HepG2 (cell line): ENCODE data around the gene GIMAP8. TPM values are rescaled to one million over a fixed set of nuclear protein-coding genes. Genes with fewer than 3 reads are reported as not detected.

Source experiments
- ATAC-seq: fragments of 200-7000 bp; cut with Tn5 transposase; 3 replicates; pipeline ENCODE4 v1.9.1; 2020; ENCODE audit warnings: mild to moderate bottlenecking, moderate library complexity
- Bru-seq: library from RNA; stranded (reverse); fragments of 400-500 nt; gene quantifications from one replicate; lab custom pipeline; 2021; lab: Mats Ljungman, UMichigan
- BruChase-seq, 2 experiments: library from RNA; stranded (reverse); fragments of 400-500 nt; gene quantifications; one replicate each; lab custom pipeline; 2021; lab: Mats Ljungman, UMichigan
- BruUV-seq: library from RNA; stranded (reverse); fragments of 400-500 nt; replicated peaks from 2 replicates; lab custom pipeline; 2021; lab: Mats Ljungman, UMichigan
- CTCF ChIA-PET: fragments of 300-600 bp; formaldehyde crosslinking; extraction: SDS; loops from one replicate; lab custom pipeline; 2021; ENCODE audit warnings: low total read pairs, inconsistent platforms, low intra/inter-chr PET ratio; lab: Yijun Ruan, JAX
- POLR2A ChIA-PET: fragments of 350-600 bp; sonication (Branson Sonifier 250); formaldehyde crosslinking; loops from one replicate; lab custom pipeline; 2020; ENCODE audit warnings: antibody characterized with exemption, inconsistent platforms; lab: Yijun Ruan, JAX
- DNase-seq: peaks from one replicate; pipeline ENCODE4 v3.0.0-alpha.2; 2015; ENCODE audit warnings: low spot score
- FAIRE-seq: peaks from 3 replicates; lab custom pipeline; 2011; peaks lifted over from hg19 to GRCh38; lab: Jason Lieb, UNC
- H2AFZ ChIP-seq: one replicate; pipeline ENCODE4 v1.6.1; 2011; ENCODE audit warnings: low read length, inconsistent platforms
- H3K27ac ChIP-seq: fragments of 300-600 bp; 3 replicates; pipeline ENCODE4 v1.8.0; 2011; ENCODE audit warnings: mixed run types, mild to moderate bottlenecking, mixed read lengths, low read length, inconsistent platforms; ENCODE audit not compliant: insufficient read depth; ENCODE audit errors: extremely low read length
- H3K27me3 ChIP-seq, 2 experiments: fragments of 200-600 bp in 1 of 2; 2 replicates in 1 of 2; 3 replicates in 1 of 2; pipeline versions ENCODE4 v1.6.0 to v1.8.0; 2011; ENCODE audit warnings: low read length in 2 of 2, mild to moderate bottlenecking in 2 of 2, moderate library complexity in 2 of 2, inconsistent platforms in 1 of 2; ENCODE audit not compliant: insufficient read depth in 2 of 2, control insufficient read depth in 1 of 2
- H3K36me3 ChIP-seq, 2 experiments: fragments of 200-600 bp in 1 of 2; replicated peaks in 1 of 2; 2 replicates in 1 of 2; 3 replicates in 1 of 2; pipeline versions ENCODE4 v1.5.1 to v1.8.0; 2011; ENCODE audit warnings: low read length in 2 of 2, inconsistent platforms in 1 of 2; ENCODE audit not compliant: insufficient read depth in 2 of 2, control insufficient read depth in 1 of 2
- H3K4me1 ChIP-seq: 2 replicates; pipeline ENCODE4 v1.5.1; 2012; ENCODE audit warnings: low read length, inconsistent platforms; ENCODE audit not compliant: insufficient read depth
- H3K4me2 ChIP-seq: 2 replicates; pipeline ENCODE4 v1.6.0; 2011; ENCODE audit warnings: low read depth, low read length, inconsistent platforms
- H3K4me3 ChIP-seq, 3 experiments: fragments of 200-600 bp in 1 of 3; sonication (generic), shearing (Covaris generic) in 1 of 3; replicated peaks in 1 of 3; 2 replicates each; pipeline ENCODE4 v1.5.1; 2011 to 2016; ENCODE audit warnings: low read length in 3 of 3, inconsistent platforms in 2 of 3, low read depth in 2 of 3, mild to moderate bottlenecking in 2 of 3, control low read depth in 1 of 3, mixed read lengths in 1 of 3; ENCODE audit not compliant: insufficient read depth in 1 of 3
- H3K79me2 ChIP-seq: one replicate; pipeline ENCODE4 v1.6.1; 2011; ENCODE audit warnings: low read length, inconsistent platforms; ENCODE audit not compliant: insufficient read depth
- H3K9ac ChIP-seq: 2 replicates; pipeline ENCODE4 v1.6.0; 2011; ENCODE audit warnings: mild to moderate bottlenecking, low read depth, low read length, inconsistent platforms; ENCODE audit not compliant: insufficient read depth
- H3K9me3 ChIP-seq: 2 replicates; pipeline ENCODE4 v1.5.1; 2012; ENCODE audit warnings: mild to moderate bottlenecking, low read length
- H4K20me1 ChIP-seq: 2 replicates; pipeline ENCODE4 v1.6.0; 2011; ENCODE audit warnings: inconsistent platforms, mild to moderate bottlenecking, low read length, moderate library complexity; ENCODE audit not compliant: insufficient read depth
- ATF7-NPFF ChIP-seq: sonication (generic); formaldehyde crosslinking; IDR thresholded peaks from 2 replicates; pipeline ENCODE4 v1.8.1; 2023; ENCODE audit warnings: mild to moderate bottlenecking, low read depth, missing genetic modification reagents, moderate library complexity
- NFAT5 ChIP-seq: sonication (generic); formaldehyde crosslinking; IDR thresholded peaks from 2 replicates; pipeline ENCODE4 v1.4.0; 2020; ENCODE audit warnings: missing genetic modification reagents
- PRDM15 ChIP-seq: sonication (generic); formaldehyde crosslinking; IDR thresholded peaks from 2 replicates; pipeline ENCODE4 v1.4.0; 2020; ENCODE audit warnings: missing genetic modification reagents
- RFXANK ChIP-seq: IDR thresholded peaks from 2 replicates; pipeline ENCODE4 v1.6.1; 2016
- SOX6 ChIP-seq, 2 experiments: fragments of 450-650 bp in 1 of 2; sonication (generic) in 1 of 2; formaldehyde crosslinking in 1 of 2; IDR thresholded peaks; 2 replicates each; pipeline versions ENCODE4 v1.4.0 to v1.6.1; 2017 to 2020; ENCODE audit warnings: antibody characterized with exemption in 1 of 2, mild to moderate bottlenecking in 1 of 2, missing genetic modification reagents in 1 of 2
- TEAD3 ChIP-seq: optimal IDR thresholded peaks from 2 replicates; pipeline ENCODE3; 2016; ENCODE audit warnings: borderline replicate concordance
- ZNF253 ChIP-seq: sonication (generic); formaldehyde crosslinking; IDR thresholded peaks from 2 replicates; pipeline ENCODE4 v1.8.0; 2022; ENCODE audit warnings: mild to moderate bottlenecking, missing genetic modification reagents, borderline replicate concordance
- ZNF614 ChIP-seq: IDR thresholded peaks from 2 replicates; pipeline ENCODE4 v1.6.1; 2018; ENCODE audit warnings: missing biosample characterization, missing genetic modification reagents, inconsistent platforms, borderline replicate concordance
- ZNF777 ChIP-seq: sonication (generic); formaldehyde crosslinking; IDR thresholded peaks from 2 replicates; pipeline ENCODE4 v1.4.0; 2020; ENCODE audit warnings: missing genetic modification reagents
- WGBS: methylation state at CpG from one replicate; pipeline ENCODE4 v1.1.6; 2017; ENCODE audit warnings: low lambda C conversion rate; 5-methylcytosine and 5-hydroxymethylcytosine counted together
- in situ Hi-C: cut with HindIII; loops from 2 replicates; pipeline ENCODE4 v1.10.0; 2017; ENCODE audit warnings: low pct_unique_long_range_greater_than_20kb; ENCODE audit not compliant: extremely low pct_ligation_motif_present
- intact Hi-C: fragments of 100-400 bp; cut with micrococcal nuclease; formaldehyde crosslinking; loops from one replicate; pipeline ENCODE4 v1.10.0; 2022; ENCODE audit not compliant: unreplicated experiment
- long read RNA-seq, 2 experiments: library from RNA in 1 of 2; library from polyadenylated mRNA in 1 of 2; stranded (forward) in 1 of 2; unstranded in 1 of 2; transcript quantifications; one replicate each; pipeline ENCODE4 v2.0.0, GENCODE V29; 2019 to 2022
- polyA minus RNA-seq, 3 experiments: library from RNA; depleted of rRNA, polyadenylated mRNA; stranded (reverse); fragments of >200 nt; gene quantifications; 2 replicates each; pipeline ENCODE4 v1.2.3, GENCODE V29; 2011; ENCODE audit warnings: low replicate concordance in 1 of 3
- polyA plus RNA-seq, 8 experiments: library from polyadenylated mRNA; depleted of rRNA in 3 of 8; stranded (reverse) in 7 of 8; unstranded in 1 of 8; fragments of >200 nt; fragmentation: Illumina TruSeq in 4 of 8; extraction: Trizol in 4 of 8; gene quantifications; 2 replicates each; pipeline versions ENCODE4 v1.2.1 to v1.2.3, GENCODE V29; 2011 to 2016; ENCODE audit warnings: low read depth in 4 of 8, missing spikeins in 1 of 8, mixed read lengths in 1 of 8; ENCODE audit not compliant: insufficient read depth in 1 of 8
- total RNA-seq, 5 experiments: library from RNA; depleted of rRNA; stranded (reverse); fragments of >200 nt; fragmentation: Illumina TruSeq; extraction: Trizol; gene quantifications; 2 replicates each; pipeline ENCODE4 v1.2.3, GENCODE V29; 2016; ENCODE audit warnings: low read depth in 1 of 5

GIMAP8 gene
- total RNA-seq (2016; rRNA removed; fragmentation: Illumina TruSeq; extraction: Trizol) (not detected in 2 replicates), polyA plus RNA-seq (2011; rRNA removed) (not detected in 2 replicates), polyA minus RNA-seq (2011; rRNA and poly(A)+ RNA removed; ENCODE audit: low replicate concordance) (not detected in 2 replicates), Bru-seq, nascent RNA (percentile 4 among the genes with signal in this experiment), BruChase-seq, experiment 1, labeled RNA remaining after a 6-hour chase (percentile 7 among the genes with signal in this experiment), BruChase-seq, experiment 2, labeled RNA remaining after a 2-hour chase (percentile 11 among the genes with signal in this experiment)
- not detected in 2 replicates for total RNA-seq (2016; cell fraction: cytosol; rRNA removed; fragmentation: Illumina TruSeq; extraction: Trizol; ENCODE audit: low read depth)
- total RNA-seq (2016; cell fraction: insoluble cytoplasmic fraction; rRNA removed; fragmentation: Illumina TruSeq; extraction: Trizol), result not detected in 2 replicates
- not detected in 2 replicates for total RNA-seq (2016; cell fraction: membrane; rRNA removed; fragmentation: Illumina TruSeq; extraction: Trizol)
- total RNA-seq (2016; cell fraction: nucleus; rRNA removed; fragmentation: Illumina TruSeq; extraction: Trizol), result not detected in 2 replicates
- not detected in 2 replicates for polyA plus RNA-seq (2011; cell fraction: cytosol; rRNA removed)
- polyA plus RNA-seq (2011; cell fraction: nucleus; rRNA removed), result not detected in 2 replicates
- polyA plus RNA-seq (2012), result not detected in 2 replicates
- not detected in 2 replicates for polyA plus RNA-seq (2016; cell fraction: cytosol; fragmentation: Illumina TruSeq; extraction: Trizol; ENCODE audit: low read depth)
- not detected in 2 replicates for polyA plus RNA-seq (2016; cell fraction: insoluble cytoplasmic fraction; fragmentation: Illumina TruSeq; extraction: Trizol; ENCODE audit: low read depth)
- not detected in 2 replicates for polyA plus RNA-seq (2016; cell fraction: membrane; fragmentation: Illumina TruSeq; extraction: Trizol; ENCODE audit: low read depth)
- not detected in 2 replicates for polyA plus RNA-seq (2016; cell fraction: nucleus; fragmentation: Illumina TruSeq; extraction: Trizol; ENCODE audit: insufficient read depth, low read depth)
- not detected in 2 replicates for polyA minus RNA-seq (2011; cell fraction: cytosol; rRNA and poly(A)+ RNA removed)
- not detected in 2 replicates for polyA minus RNA-seq (2011; cell fraction: nucleus; rRNA and poly(A)+ RNA removed)
- long read RNA-seq, experiment 1, result 0 reads
- long read RNA-seq, experiment 2, result 0 reads

- H3K4me2 ChIP-seq, result no peak within 1 kb of the TSS
- no peak within 1 kb of the TSS for H3K27ac ChIP-seq
- H3K9ac ChIP-seq, result no peak within 1 kb of the TSS
- FAIRE-seq (no peak), ATAC-seq (peak; percentile 17; the same call in 2 of the 3 replicates), DNase-seq (no peak)
- no peaks in the 10 kb centered on the region for H3K79me2 ChIP-seq
- H2AFZ ChIP-seq, result no peak within 1 kb of the TSS
- no peaks in the 10 kb centered on the region for H3K9me3 ChIP-seq
- ChIA-PET POLR2A (no interaction called here), CTCF (interaction anchor here (1.3 kb wide), 1 partner anchor 307 kb away, joined by 4 read pairs; no protein-coding TSS in a partner anchor)
- no peak within 1 kb of the TSS for H3K4me3 ChIP-seq
- H3K36me3 ChIP-seq, result no peaks in the 10 kb centered on the region
- intact Hi-C loops, result no loop called here
- peaks cover 3 to 59% of the 10 kb centered on the region in 2 experiments; a peak in 4 of 5 replicates for H3K27me3 ChIP-seq
- no peaks in the 10 kb centered on the region for H3K4me1 ChIP-seq
- no peaks in the 10 kb centered on the region for H4K20me1 ChIP-seq
- WGBS, result 14% methylated on average over 16 of the region's 22 CpGs
- in situ Hi-C loops, result no loop called here
- BruUV-seq, result no TSS peak
- no peak for TF ChIP-seq ZNF777
- TF ChIP-seq ZNF253 (CRISPR knock-in tag), result no peak
- no peak for TF ChIP-seq ATF7-NPFF (CRISPR knock-in tag)
- TF ChIP-seq RFXANK (CRISPR knock-in tag), result no peak
- TF ChIP-seq NFAT5, result no peak
- no peak for TF ChIP-seq PRDM15
- TF ChIP-seq ZNF614 (CRISPR knock-in tag), result no peak
- no peak for TF ChIP-seq SOX6 (IDR thresholded peaks at IDR 0.05)
- no peak for TF ChIP-seq SOX6 (CRISPR knock-in tag; IDR thresholded peaks at IDR 0.05)
- TF ChIP-seq TEAD3 (CRISPR knock-in tag), result no peak
These were observed at the start of gene GIMAP8 for GRCh38 chr7:150450491-150451001. Gene GIMAP8, plus strand, starts transcription at chr7:150450630. Its CDS starts 16,069 bp downstream, at chr7:150466699.
